GM21529 (cell line): Measurements from ENCODE around the gene CCDC81.

ENCODE experiments used
- ATAC-seq: cut with Tn5 transposase; IDR thresholded peaks from one replicate; pipeline ENCODE4 v1.9.1; 2021; ENCODE audit not compliant: unreplicated experiment

CCDC81 gene

GRCh38 chr11:86463120-86463519 is 88.4 kb downstream of the CCDC81 start:
- no peak for ATAC-seq

- ATAC-seq: no peak
Observed at GRCh38 chr11:86463955-86464354, 89.3 kb downstream of the CCDC81 start.

GRCh38 chr11:86464509-86465221 is 90.0 kb downstream of the CCDC81 start:
- no peak for ATAC-seq

GRCh38 chr11:86468169-86468568 is 93.5 kb downstream of the CCDC81 start:
- no peak for ATAC-seq

GRCh38 chr11:86469491-86470388 is 95.1 kb downstream of the CCDC81 start:
- ATAC-seq: no peak
